Tibial artery (tissue), 4 donors: ENCODE measurements around the gene NBDY.

Source experiments
- DNase-seq, 2 donors: peaks; one replicate each; pipeline ENCODE4 v3.0.0-alpha.2; 2019
- H3K27ac ChIP-seq, 2 donors: fragments of 200-600 bp; sonication (generic) in 1 of 2; 1 replicate in 1 of 2; 2 replicates in 1 of 2; pipeline ENCODE4 v1.5.1; 2018 to 2019; ENCODE audit warnings: mild to moderate bottlenecking in 1 of 2
- H3K27me3 ChIP-seq, 2 donors: fragments of 200-600 bp; sonication (generic) in 1 of 2; one replicate each; pipeline versions ENCODE4 v1.5.1 to v1.6.0; 2016 to 2019
- H3K36me3 ChIP-seq, 3 donors: fragments of 200-600 bp; sonication (generic) in 2 of 3; one replicate each; pipeline ENCODE4 v1.5.1; 2016 to 2019; ENCODE audit warnings: mild to moderate bottlenecking in 2 of 3
- H3K4me1 ChIP-seq, 4 donors: fragments of 200-600 bp; sonication (generic) in 2 of 4; 1 replicate in 3 of 4; 2 replicates in 1 of 4; pipeline ENCODE4 v1.5.1; 2016 to 2019
- H3K4me3 ChIP-seq, 2 donors: fragments of 200-600 bp; sonication (generic) in 1 of 2; 1 replicate in 1 of 2; 2 replicates in 1 of 2; pipeline ENCODE4 v1.5.1; 2018 to 2019; ENCODE audit warnings: mild to moderate bottlenecking in 2 of 2
- H3K9me3 ChIP-seq, 3 donors: fragments of 200-600 bp; sonication (generic) in 1 of 3; one replicate each; pipeline ENCODE4 v1.5.1; 2016 to 2019
- intact Hi-C: fragments of 100-400 bp; cut with DNase I; formaldehyde crosslinking; loops from one replicate; pipeline ENCODE4 v1.15.0; 2023; ENCODE audit warnings: low total_unique reads
- TF ChIP-seq, protein P1 (sequence below), 2 experiments: fragments of 200-600 bp in 1 of 2; fragments of 450-650 bp in 1 of 2; IDR thresholded peaks; one replicate each; pipeline ENCODE4 v1.5.1; 2017 to 2019; ENCODE audit warnings: antibody characterized with exemption in 2 of 2, mild to moderate bottlenecking in 1 of 2, moderate library complexity in 1 of 2

The NBDY gene

DNA sequence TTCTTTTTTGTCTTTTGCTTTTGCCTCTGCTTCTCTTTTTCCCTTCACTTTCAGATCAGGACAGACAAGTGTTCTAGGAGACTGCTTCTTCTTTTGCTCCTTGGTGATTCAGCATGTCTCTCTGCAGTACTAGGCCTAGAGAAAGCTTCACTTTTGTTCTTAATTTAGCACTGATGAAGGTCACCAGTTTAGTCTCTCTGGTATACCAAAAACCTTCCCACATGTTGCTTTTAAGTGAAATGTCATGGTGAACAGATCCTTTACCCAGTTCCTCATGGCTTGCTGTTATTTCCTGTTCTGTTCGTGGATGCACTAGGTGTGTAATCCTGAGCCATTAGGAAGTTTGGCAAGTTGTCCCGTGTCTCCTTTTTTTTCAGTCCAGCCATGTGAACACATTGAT lies 53.3 kb downstream of the NBDY start:
- TF ChIP-seq, protein P1, sequence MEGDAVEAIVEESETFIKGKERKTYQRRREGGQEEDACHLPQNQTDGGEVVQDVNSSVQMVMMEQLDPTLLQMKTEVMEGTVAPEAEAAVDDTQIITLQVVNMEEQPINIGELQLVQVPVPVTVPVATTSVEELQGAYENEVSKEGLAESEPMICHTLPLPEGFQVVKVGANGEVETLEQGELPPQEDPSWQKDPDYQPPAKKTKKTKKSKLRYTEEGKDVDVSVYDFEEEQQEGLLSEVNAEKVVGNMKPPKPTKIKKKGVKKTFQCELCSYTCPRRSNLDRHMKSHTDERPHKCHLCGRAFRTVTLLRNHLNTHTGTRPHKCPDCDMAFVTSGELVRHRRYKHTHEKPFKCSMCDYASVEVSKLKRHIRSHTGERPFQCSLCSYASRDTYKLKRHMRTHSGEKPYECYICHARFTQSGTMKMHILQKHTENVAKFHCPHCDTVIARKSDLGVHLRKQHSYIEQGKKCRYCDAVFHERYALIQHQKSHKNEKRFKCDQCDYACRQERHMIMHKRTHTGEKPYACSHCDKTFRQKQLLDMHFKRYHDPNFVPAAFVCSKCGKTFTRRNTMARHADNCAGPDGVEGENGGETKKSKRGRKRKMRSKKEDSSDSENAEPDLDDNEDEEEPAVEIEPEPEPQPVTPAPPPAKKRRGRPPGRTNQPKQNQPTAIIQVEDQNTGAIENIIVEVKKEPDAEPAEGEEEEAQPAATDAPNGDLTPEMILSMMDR (IDR thresholded peaks at IDR 0.05) = no peak
- Histone ChIP-seq H3K27ac (no peak overlapping the region), H3K9me3 (no peaks in the 10 kb centered on the region), H3K27me3 (no peaks in the 10 kb centered on the region), H3K36me3 (peaks cover 0 to 9% (median 0%) of the 10 kb centered on the region in 3 donors), H3K4me3 (no peak overlapping the region), H3K4me1 (peaks cover 0 to 9% (median 0%) of the 10 kb centered on the region in 4 donors)
- no peak for DNase-seq
- intact Hi-C loops = no loop called here

DNA sequence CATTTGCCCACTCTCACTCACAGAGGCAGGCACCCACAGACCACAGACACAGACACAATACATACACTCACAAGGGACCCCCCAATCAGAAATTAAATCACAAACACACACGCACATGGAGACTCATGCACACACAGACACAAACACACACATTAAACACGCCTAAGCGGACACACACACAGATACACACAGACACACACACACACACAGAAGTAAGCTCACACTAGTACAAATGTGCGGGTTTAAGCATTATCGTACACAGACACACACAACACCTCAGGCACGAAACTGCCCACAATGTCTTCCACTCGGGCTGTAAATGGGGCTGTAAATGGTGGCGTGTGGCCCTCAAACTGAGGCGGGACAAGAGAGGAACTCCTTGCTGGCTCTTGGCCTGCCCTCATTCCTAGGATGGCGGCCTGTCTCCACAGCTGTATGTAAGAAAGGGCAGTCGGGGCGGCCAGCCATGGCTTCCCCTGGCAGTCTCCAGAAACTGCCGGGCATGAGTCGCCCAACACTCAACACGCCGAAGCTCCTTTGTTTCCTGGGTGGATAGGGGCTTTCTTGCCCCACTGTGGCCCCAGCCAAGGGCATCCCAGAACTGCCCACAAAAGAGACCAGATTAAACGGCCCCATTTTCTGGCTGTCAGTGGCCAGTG lies 53.9 kb downstream of the NBDY start:
- Histone ChIP-seq H3K27ac (no peak overlapping the region), H3K4me3 (no peak overlapping the region), H3K9me3 (no peaks in the 10 kb centered on the region), H3K27me3 (no peaks in the 10 kb centered on the region), H3K4me1 (peaks cover 0 to 9% (median 0%) of the 10 kb centered on the region in 4 donors), H3K36me3 (peaks cover 0 to 9% (median 0%) of the 10 kb centered on the region in 3 donors)
- DNase-seq = no peak
- TF ChIP-seq, protein P1 (IDR thresholded peaks at IDR 0.05) = no peak
- intact Hi-C loops = no loop called here

DNA sequence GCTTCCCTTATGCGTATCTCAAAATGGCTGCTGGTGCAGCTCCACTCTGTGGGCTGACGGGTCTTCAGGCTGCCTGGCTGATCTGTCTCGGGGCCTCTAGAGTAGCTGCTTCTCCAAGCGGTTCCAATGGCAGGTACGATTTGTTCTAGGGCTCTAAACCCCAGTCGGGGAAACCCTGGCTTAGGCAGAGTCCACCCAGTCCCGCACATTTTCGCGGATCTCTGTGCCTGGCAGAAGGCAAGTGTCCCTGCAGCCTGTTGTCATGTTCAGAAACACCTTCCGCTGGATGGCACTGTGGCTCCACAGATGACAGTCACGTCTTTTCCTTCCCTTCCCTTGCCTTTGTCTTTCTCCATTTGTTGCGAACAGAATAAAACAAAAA lies 54.4 kb downstream of the NBDY start:
- no peak for DNase-seq
- Histone ChIP-seq H3K4me1 (peaks cover 0 to 9% (median 0%) of the 10 kb centered on the region in 4 donors), H3K27ac (no peak overlapping the region), H3K27me3 (no peaks in the 10 kb centered on the region), H3K9me3 (no peaks in the 10 kb centered on the region), H3K4me3 (no peak overlapping the region), H3K36me3 (peaks cover 0 to 9% (median 0%) of the 10 kb centered on the region in 3 donors)
- intact Hi-C loops = no loop called here
- TF ChIP-seq, protein P1 (IDR thresholded peaks at IDR 0.05) = no peak

DNA sequence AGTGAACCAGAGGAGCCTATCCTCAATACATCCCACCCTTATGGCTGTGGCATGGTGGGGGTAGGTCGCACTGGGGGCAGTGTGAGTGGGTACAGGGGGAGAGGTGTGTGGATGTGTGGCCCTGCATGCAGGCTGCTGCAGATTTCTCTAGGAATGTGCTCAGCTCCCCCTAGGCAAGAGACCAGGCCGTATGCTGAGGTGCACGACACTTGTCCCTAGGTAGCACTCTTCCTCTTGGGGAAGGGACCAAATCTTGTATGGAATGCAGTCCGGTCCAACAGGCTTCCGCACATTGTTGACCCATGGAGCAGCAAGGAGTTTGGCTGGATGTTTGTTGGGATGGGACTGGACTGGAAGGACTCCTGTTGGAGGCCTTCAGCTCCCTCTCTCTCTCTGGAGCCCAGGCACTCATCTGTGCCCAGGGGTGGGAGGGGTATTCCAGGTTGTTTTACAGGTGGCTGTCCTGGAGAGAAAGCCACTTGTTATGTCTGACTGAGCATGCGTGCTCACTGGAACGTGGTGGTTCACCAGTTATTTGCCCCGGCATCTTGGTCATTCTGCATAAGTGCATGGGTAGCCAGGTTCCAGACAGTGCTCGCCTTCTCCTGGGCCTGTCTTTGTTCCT lies 55.1 kb downstream of the NBDY start:
- peaks cover 0 to 9% (median 0%) of the 10 kb centered on the region in 3 donors for H3K36me3 ChIP-seq
- DNase-seq = no peak
- no peak overlapping the region for H3K27ac ChIP-seq
- H3K4me1 ChIP-seq = peaks cover 0 to 13% (median 0%) of the 10 kb centered on the region in 4 donors
- intact Hi-C loops = no loop called here
- TF ChIP-seq, protein P1 (IDR thresholded peaks at IDR 0.05) = no peak
- H3K9me3 ChIP-seq = no peaks in the 10 kb centered on the region
- H3K27me3 ChIP-seq = no peaks in the 10 kb centered on the region
- H3K4me3 ChIP-seq = no peak overlapping the region

DNA sequence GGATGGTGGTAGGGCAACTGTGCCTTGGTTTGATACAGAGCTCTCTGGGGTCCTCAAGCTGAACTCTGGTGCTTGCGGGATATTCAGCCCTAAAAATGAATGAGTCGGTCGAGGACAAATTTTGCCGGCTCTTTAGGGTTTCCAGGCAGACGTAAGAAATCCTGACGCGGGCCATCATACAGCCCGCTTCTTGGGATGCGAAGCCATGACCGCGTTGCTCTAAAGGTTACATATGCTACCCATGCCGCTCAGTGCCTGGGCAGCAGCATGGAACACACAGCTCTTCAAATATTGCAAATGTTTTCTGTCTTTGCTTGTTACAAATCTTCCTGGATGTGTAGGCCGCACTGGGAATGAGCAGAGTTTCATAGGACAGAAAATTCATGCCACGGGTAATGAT lies 55.6 kb downstream of the NBDY start:
- peak in 1 of 2 donors; percentile 9 for DNase-seq
- Histone ChIP-seq H3K36me3 (peaks cover 0 to 9% (median 0%) of the 10 kb centered on the region in 3 donors), H3K27me3 (no peaks in the 10 kb centered on the region), H3K27ac (no peak overlapping the region), H3K9me3 (no peaks in the 10 kb centered on the region), H3K4me3 (no peak overlapping the region), H3K4me1 (peaks cover 0 to 17% (median 0%) of the 10 kb centered on the region in 4 donors)
- TF ChIP-seq, protein P1 (IDR thresholded peaks at IDR 0.05) = no peak
- intact Hi-C loops = no loop called here
